Left lung (tissue), 10 donors: ENCODE results near the gene RNLS. TPM values are rescaled to one million over a fixed set of nuclear protein-coding genes. Genes with fewer than 3 reads are reported as not detected.

Source experiments
- ATAC-seq: fragments of 200-7000 bp; cut with Tn5 transposase; one replicate; pipeline ENCODE4 v1.9.1; 2020; ENCODE audit warnings: moderate library complexity
- DNase-seq, 4 donors: peaks; one replicate each; pipeline ENCODE4 v3.0.0-alpha.2; 2013 to 2020
- H3K27ac ChIP-seq, 2 donors: fragments of 200-600 bp; sonication (generic) in 1 of 2; one replicate each; pipeline versions ENCODE4 v1.5.0 to v1.8.0; 2020 to 2021
- H3K27me3 ChIP-seq, 2 donors: fragments of 200-600 bp; sonication (generic) in 1 of 2; one replicate each; pipeline versions ENCODE4 v1.5.0 to v1.8.0; 2020 to 2021
- H3K36me3 ChIP-seq, 2 donors: fragments of 200-600 bp; sonication (generic) in 1 of 2; one replicate each; pipeline versions ENCODE4 v1.5.0 to v1.8.0; 2020 to 2021
- H3K4me1 ChIP-seq, 2 donors: fragments of 200-600 bp; one replicate each; pipeline ENCODE4 v1.8.0; 2021
- H3K4me3 ChIP-seq, 2 donors: fragments of 200-600 bp; sonication (generic) in 1 of 2; one replicate each; pipeline versions ENCODE4 v1.5.0 to v1.8.0; 2020 to 2021; ENCODE audit warnings: mild to moderate bottlenecking in 1 of 2
- H3K9me3 ChIP-seq, 2 donors: fragments of 200-600 bp; sonication (generic) in 1 of 2; one replicate each; pipeline versions ENCODE4 v1.5.0 to v1.8.0; 2020 to 2021
- intact Hi-C, 2 donors: fragments of 100-400 bp; cut with DNase I; formaldehyde crosslinking; loops; one replicate each; pipeline versions ENCODE4 v1.11.2 to v1.14.2; 2022
- polyA plus RNA-seq, 6 donors: library from polyadenylated mRNA; unstranded; fragments of 120-200 nt; gene quantifications; one replicate each; pipeline ENCODE4 v1.2.1, GENCODE V29; 2013; ENCODE audit not compliant: insufficient read length in 6 of 6
- total RNA-seq, 2 donors: library from RNA; stranded (reverse); fragmentation: NEBNext Ultra II Directional; extraction: Animal tissue kit (Norgen Biotek cat#: 25700); gene quantifications; one replicate each; pipeline ENCODE4 v1.2.1, GENCODE V29; 2021
- TF ChIP-seq, protein P1 (sequence below), 2 donors: fragments of 200-600 bp; sonication (generic) in 1 of 2; IDR thresholded peaks; one replicate each; pipeline versions ENCODE4 v1.5.0 to v1.8.0; 2021; ENCODE audit warnings: antibody characterized with exemption in 2 of 2
- donor health status: DM: no; HTN: yes; CAD: no.
- donor health status: DM: no; HTN: no; CAD: no.

RNLS gene
- total and polyA plus RNA-seq, 8 donors = 4.1 to 8.8 (median 5.2) TPM

DNA sequence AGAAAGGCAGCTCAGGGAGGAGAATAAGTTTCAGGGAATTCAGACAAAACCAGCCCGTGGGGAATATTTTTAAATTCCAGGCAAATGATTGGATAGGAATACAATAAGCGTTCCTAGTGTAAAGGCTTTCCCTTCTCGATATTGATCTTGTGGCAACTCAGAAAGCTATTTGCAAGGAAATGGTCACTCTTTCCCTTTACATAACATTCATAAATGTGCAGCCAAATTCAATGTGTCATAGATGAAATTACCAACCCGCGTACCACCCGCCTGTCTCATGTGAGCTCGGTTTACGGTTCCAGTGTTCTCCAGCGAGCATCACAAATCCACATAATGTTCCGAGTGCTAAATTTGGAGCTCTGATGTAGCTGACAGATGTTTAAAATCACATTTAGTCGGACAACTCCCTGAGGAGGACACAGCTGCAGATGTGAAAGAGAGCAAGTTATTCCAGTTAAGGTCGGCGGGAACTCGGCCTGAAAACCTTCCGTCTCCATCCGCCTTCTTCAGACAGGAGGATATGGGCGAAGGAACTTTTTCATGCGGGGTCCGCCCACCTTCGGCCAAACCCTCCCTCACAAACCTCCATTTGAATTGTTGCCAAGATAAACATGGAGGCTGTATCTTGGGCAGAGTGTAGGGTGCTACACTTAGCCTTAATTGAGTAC lies 327.0 kb downstream of the RNLS start:
- intact Hi-C loops = no loop called here
- Histone ChIP-seq H3K27me3 (no peaks in the 10 kb centered on the region), H3K9me3 (no peaks in the 10 kb centered on the region), H3K36me3 (no peaks in the 10 kb centered on the region), H3K4me3 (no peak overlapping the region), H3K4me1 (no peaks in the 10 kb centered on the region), H3K27ac (peak overlapping the region in 1 of 2 donors; percentile 20)
- TF ChIP-seq, protein P1, sequence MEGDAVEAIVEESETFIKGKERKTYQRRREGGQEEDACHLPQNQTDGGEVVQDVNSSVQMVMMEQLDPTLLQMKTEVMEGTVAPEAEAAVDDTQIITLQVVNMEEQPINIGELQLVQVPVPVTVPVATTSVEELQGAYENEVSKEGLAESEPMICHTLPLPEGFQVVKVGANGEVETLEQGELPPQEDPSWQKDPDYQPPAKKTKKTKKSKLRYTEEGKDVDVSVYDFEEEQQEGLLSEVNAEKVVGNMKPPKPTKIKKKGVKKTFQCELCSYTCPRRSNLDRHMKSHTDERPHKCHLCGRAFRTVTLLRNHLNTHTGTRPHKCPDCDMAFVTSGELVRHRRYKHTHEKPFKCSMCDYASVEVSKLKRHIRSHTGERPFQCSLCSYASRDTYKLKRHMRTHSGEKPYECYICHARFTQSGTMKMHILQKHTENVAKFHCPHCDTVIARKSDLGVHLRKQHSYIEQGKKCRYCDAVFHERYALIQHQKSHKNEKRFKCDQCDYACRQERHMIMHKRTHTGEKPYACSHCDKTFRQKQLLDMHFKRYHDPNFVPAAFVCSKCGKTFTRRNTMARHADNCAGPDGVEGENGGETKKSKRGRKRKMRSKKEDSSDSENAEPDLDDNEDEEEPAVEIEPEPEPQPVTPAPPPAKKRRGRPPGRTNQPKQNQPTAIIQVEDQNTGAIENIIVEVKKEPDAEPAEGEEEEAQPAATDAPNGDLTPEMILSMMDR (IDR thresholded peaks at IDR 0.05) = no peak
- ATAC-seq (no peak), DNase-seq (no peak)

DNA sequence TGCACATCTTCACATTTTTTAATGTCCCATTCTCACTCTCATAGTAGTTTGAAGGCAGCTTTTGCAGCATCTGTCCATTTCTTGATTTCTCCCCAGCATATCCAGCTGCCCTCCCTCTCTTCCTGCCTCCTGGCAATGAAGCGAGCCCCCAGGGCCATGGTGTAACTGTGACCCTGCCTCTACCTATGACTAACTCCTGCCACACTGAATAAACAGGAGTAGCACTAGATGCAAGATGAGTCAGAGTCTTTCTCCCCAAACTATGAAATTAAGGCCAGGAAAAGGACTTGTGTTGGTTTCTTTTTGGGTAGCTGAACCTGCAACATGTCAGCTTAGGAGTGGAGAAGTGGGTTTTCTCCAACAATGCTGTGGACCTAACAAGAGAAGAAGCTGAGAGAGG lies 329.0 kb downstream of the RNLS start:
- DNase-seq (no peak), ATAC-seq (peak; percentile 82)
- H3K9me3 ChIP-seq = no peaks in the 10 kb centered on the region
- H3K36me3 ChIP-seq = no peaks in the 10 kb centered on the region
- no peaks in the 10 kb centered on the region for H3K4me1 ChIP-seq
- TF ChIP-seq, protein P1 (IDR thresholded peaks at IDR 0.05) = no peak
- H3K27ac ChIP-seq = no peak overlapping the region
- H3K27me3 ChIP-seq = no peaks in the 10 kb centered on the region
- intact Hi-C loops = no loop called here
- no peak overlapping the region for H3K4me3 ChIP-seq

DNA sequence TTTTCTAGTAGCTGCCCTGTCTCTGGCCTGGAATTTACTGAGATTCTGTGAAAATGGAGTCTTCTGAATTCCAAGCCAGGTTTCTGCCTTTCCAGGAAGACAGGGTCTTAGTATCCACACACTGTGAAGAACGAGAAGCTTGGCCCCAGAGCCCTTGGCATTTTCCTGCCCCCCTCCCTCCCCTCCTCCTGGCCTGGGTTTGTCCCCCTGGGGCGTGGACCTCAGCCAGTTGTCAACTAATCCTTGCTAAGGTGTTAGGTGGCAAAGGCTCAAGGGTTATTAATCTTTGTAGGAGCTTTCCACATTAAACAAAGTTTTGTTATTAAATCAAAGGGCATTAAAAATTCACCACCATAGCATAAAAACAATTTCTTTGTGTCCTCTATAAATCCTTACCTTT lies 329.5 kb downstream of the RNLS start:
- Histone ChIP-seq H3K27ac (no peak overlapping the region), H3K27me3 (no peaks in the 10 kb centered on the region), H3K4me3 (no peak overlapping the region), H3K36me3 (no peaks in the 10 kb centered on the region), H3K9me3 (no peaks in the 10 kb centered on the region), H3K4me1 (no peaks in the 10 kb centered on the region)
- intact Hi-C loops = no loop called here
- DNase-seq (no peak), ATAC-seq (peak; percentile 37)
- TF ChIP-seq, protein P1 (IDR thresholded peaks at IDR 0.05) = no peak

DNA sequence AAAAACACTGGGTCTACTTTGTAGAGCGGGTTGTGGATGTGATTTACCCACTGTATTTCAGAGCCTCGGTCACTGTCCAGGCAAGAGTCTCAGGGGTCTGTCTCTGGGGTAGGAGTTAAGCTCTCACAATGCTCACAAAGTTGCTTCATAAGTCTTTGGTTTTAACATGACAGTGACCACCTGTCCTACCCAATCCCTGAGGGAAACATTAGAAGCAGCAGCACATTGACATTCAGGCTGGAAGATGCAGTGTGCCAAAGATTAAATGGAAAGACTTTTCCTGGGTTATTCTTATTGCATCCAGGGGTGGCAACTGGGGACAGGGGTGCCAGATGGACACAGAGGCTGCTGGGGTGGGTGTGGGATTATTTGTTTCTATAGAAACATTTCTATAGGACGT lies 330.0 kb downstream of the RNLS start:
- intact Hi-C loops = no loop called here
- no peak overlapping the region for H3K4me3 ChIP-seq
- no peak overlapping the region for H3K27ac ChIP-seq
- H3K27me3 ChIP-seq = no peaks in the 10 kb centered on the region
- TF ChIP-seq, protein P1 (IDR thresholded peaks at IDR 0.05) = no peak
- no peaks in the 10 kb centered on the region for H3K4me1 ChIP-seq
- no peaks in the 10 kb centered on the region for H3K9me3 ChIP-seq
- no peaks in the 10 kb centered on the region for H3K36me3 ChIP-seq
- DNase-seq (no peak), ATAC-seq (no peak)

DNA sequence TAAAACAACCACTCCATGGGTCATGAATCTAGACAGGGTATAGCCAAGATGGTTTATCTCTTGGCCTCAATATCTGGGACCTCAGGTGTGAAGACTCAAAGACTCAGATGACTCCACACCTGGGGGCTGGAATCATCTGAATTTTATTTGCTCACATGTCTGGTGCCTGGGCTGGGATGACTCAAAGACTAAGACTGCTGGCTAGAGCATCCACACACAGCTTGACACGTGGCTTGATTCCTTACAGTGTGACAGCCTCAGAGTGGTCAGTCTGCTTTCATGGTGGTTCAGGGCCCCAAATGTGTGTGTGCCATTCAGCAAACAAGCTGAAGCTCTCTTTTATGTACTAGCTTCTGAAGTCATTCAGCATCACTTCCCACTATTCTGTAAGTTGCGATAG lies 333.7 kb downstream of the RNLS start:
- Histone ChIP-seq H3K4me1 (peaks cover 0 to 12% of the 10 kb centered on the region in 2 donors), H3K36me3 (no peaks in the 10 kb centered on the region), H3K27me3 (no peaks in the 10 kb centered on the region), H3K4me3 (no peak overlapping the region), H3K27ac (no peak overlapping the region), H3K9me3 (no peaks in the 10 kb centered on the region)
- TF ChIP-seq, protein P1 (IDR thresholded peaks at IDR 0.05) = no peak
- DNase-seq (no peak), ATAC-seq (no peak)
- intact Hi-C loops = no loop called here
